DOHH2 (cell line): ENCODE results near the gene ZBTB33.

ENCODE experiments used
- H3F3A ChIP-seq: fragments of 200-600 bp; sonication (generic), shearing (Covaris generic); 2 replicates; pipeline ENCODE4 v1.6.0; 2016; ENCODE audit warnings: antibody characterized with exemption, mild to moderate bottlenecking; ENCODE audit not compliant: control insufficient read depth, insufficient read depth
- H3K27ac ChIP-seq: fragments of 200-600 bp; sonication (generic); 2 replicates; pipeline ENCODE4 v1.5.1; 2014; ENCODE audit warnings: low read depth, mild to moderate bottlenecking, low read length, moderate library complexity
- H3K27me3 ChIP-seq: fragments of 200-600 bp; sonication (generic); 2 replicates; pipeline ENCODE4 v1.6.1; 2014; ENCODE audit warnings: mild to moderate bottlenecking, low read length, mixed read lengths; ENCODE audit not compliant: control insufficient read depth
- H3K36me3 ChIP-seq: fragments of 200-600 bp; sonication (generic); 2 replicates; pipeline ENCODE4 v1.6.1; 2014; ENCODE audit warnings: mild to moderate bottlenecking, low read length, moderate library complexity, mixed read lengths; ENCODE audit not compliant: control insufficient read depth
- H3K4me1 ChIP-seq: fragments of 200-600 bp; sonication (generic); 2 replicates; pipeline ENCODE4 v1.6.1; 2014; ENCODE audit warnings: mild to moderate bottlenecking, low read length, mixed read lengths; ENCODE audit not compliant: control insufficient read depth
- H3K4me2 ChIP-seq: fragments of 200-600 bp; sonication (generic); 2 replicates; pipeline ENCODE4 v1.6.0; 2014; ENCODE audit warnings: mild to moderate bottlenecking, low read length, moderate library complexity
- H3K4me3 ChIP-seq: fragments of 200-600 bp; sonication (generic); 2 replicates; pipeline ENCODE4 v1.5.1; 2014; ENCODE audit warnings: mild to moderate bottlenecking, low read length, mixed read lengths
- H3K79me2 ChIP-seq: fragments of 200-600 bp; sonication (generic); 2 replicates; pipeline ENCODE4 v1.6.1; 2014; ENCODE audit warnings: mild to moderate bottlenecking, low read length, mixed read lengths; ENCODE audit not compliant: control insufficient read depth
- H3K9me2 ChIP-seq: fragments of 200-600 bp; sonication (generic); replicated peaks from 2 replicates; pipeline ENCODE4 v1.6.1; 2014; ENCODE audit warnings: mild to moderate bottlenecking, low read length, mixed read lengths; ENCODE audit not compliant: control insufficient read depth
- H3K9me3 ChIP-seq: fragments of 200-600 bp; sonication (generic); 2 replicates; pipeline ENCODE4 v1.6.1; 2014; ENCODE audit warnings: antibody characterized with exemption, low read length, mixed read lengths; ENCODE audit not compliant: control insufficient read depth, insufficient read depth
- H4K20me1 ChIP-seq: fragments of 200-600 bp; sonication (generic); 2 replicates; pipeline ENCODE4 v1.6.0; 2014; ENCODE audit warnings: low read depth, mild to moderate bottlenecking, antibody characterized with exemption, low read length, moderate library complexity; ENCODE audit not compliant: control insufficient read depth, insufficient read depth
- EZH2phosphoT487 ChIP-seq: fragments of 200-600 bp; sonication (generic); IDR thresholded peaks from 2 replicates; pipeline ENCODE4 v1.6.1; 2017; ENCODE audit warnings: borderline replicate concordance, mild to moderate bottlenecking, antibody characterized with exemption, low read length, moderate library complexity, mixed read lengths
- TF ChIP-seq, protein P1 (sequence below): fragments of 200-600 bp; sonication (generic); IDR thresholded peaks from one replicate; pipeline ENCODE4 v1.5.1; 2014; ENCODE audit warnings: antibody characterized with exemption, mild to moderate bottlenecking, low read depth, low read length; ENCODE audit not compliant: poor library complexity, severe bottlenecking

Gene ZBTB33

DNA sequence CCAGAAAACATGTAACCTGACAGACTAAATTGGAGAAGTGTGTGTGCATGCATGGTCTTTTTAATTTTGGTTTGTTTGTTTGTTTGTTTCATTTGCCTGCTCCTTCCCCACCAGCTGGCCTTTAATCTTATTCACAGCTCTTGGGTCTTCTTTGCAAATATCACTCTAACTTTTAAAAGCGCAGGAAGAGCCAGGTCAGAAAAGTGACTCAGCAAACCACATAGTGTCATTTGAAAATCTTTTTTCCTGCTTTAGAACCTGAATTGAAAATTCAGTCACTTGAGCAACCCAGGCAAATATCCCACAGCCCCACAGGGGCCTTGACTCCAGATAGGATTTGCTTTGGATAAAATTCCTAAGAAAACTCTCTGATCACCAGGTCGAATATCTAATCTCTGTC lies 56.0 kb downstream of the ZBTB33 start:
- TF ChIP-seq, protein P1, sequence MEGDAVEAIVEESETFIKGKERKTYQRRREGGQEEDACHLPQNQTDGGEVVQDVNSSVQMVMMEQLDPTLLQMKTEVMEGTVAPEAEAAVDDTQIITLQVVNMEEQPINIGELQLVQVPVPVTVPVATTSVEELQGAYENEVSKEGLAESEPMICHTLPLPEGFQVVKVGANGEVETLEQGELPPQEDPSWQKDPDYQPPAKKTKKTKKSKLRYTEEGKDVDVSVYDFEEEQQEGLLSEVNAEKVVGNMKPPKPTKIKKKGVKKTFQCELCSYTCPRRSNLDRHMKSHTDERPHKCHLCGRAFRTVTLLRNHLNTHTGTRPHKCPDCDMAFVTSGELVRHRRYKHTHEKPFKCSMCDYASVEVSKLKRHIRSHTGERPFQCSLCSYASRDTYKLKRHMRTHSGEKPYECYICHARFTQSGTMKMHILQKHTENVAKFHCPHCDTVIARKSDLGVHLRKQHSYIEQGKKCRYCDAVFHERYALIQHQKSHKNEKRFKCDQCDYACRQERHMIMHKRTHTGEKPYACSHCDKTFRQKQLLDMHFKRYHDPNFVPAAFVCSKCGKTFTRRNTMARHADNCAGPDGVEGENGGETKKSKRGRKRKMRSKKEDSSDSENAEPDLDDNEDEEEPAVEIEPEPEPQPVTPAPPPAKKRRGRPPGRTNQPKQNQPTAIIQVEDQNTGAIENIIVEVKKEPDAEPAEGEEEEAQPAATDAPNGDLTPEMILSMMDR, result no peak
- TF ChIP-seq EZH2phosphoT487, result no peak
- no peaks in the 10 kb centered on the region for H3K36me3 ChIP-seq
- no peak overlapping the region for H3K4me2 ChIP-seq
- H3K79me2 ChIP-seq, result no peaks in the 10 kb centered on the region
- H3K27ac ChIP-seq, result no peak overlapping the region
- no peaks in the 10 kb centered on the region for H4K20me1 ChIP-seq
- no peaks in the 10 kb centered on the region for H3F3A ChIP-seq
- H3K9me2 ChIP-seq, result no peaks in the 10 kb centered on the region
- peaks cover 52% of the 10 kb centered on the region for H3K4me1 ChIP-seq
- H3K27me3 ChIP-seq, result peaks cover 21% of the 10 kb centered on the region
- H3K4me3 ChIP-seq, result no peak overlapping the region
- H3K9me3 ChIP-seq, result no peaks in the 10 kb centered on the region
